LNCAP (cell line): Measurements from ENCODE around the gene GOPC.

Experiments
- CTCF ChIP-seq: fragments of 450-650 bp; IDR thresholded peaks from 2 replicates; pipeline ENCODE4 v1.5.1; 2017; ENCODE audit warnings: mild to moderate bottlenecking

Gene GOPC

GRCh38 chr6:117550618-117551242 is 51.6 kb downstream of the GOPC start:
- no peak for TF ChIP-seq CTCF

DNA sequence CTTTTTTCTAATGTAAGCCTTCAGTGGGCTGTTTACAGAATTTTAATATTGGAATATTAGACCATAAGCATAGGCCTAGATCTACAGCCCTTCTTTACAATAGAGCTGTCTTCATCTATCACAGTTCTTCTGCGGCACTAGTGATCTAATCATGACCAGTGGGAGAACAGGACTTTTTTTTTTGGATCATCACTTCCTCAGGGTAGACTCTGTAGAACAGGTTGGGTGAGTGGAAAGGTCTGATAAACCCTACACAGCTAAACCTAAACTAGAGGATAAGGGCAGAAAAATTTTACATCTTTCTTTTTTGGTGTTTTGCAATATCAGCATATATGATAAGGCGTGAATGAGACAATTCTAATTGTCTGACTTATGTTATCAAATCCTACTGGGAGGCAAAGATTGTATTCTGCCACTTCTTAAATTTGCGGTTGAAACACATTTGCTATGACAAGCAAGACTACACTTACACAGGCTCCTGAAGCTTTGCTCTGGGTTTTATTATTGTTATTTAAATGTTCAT is 52.2 kb downstream of the GOPC start:
- no peak for TF ChIP-seq CTCF

DNA sequence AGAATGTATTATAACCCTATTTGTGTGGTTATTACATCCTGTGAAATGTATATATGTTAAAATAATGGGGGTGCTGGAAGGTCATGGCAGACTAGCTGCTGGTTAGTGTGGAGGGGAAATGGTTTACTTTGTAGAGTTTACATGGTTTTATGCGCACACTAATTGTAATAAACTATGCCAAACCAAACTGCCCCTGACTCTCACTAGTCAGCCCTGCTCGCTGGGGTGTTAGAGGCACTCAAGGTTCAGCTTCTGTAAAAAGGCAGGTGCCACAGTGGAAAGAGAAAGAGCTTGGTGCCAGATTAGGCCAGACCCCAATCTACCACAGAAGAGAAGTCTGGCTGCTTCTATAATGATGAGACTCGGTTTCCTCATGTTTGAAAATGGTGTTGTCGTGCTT is 52.7 kb downstream of the GOPC start:
- no peak for TF ChIP-seq CTCF

DNA sequence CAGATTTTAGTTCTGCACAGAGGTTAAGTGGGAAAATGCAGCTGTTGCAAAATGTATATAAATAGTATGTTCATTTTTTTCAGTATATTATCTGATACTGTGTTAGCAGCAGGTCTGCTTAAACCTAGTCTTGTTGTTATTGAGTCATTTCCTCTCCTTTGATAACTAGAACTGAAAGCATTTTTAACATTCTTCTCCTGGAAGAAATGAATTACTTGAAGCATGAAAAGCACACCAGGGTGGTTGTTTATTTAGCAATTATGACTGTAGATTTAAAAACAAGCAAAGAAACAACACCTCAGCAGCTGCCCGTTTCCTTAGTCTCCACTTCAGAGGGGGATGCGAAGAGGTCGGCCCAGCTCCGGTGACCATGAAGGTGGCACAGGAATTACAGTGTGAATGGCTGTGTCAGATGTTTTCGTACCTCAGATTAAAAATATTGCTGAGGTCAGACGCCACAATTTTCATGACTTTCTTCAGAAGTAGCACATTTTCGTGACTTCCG is 53.5 kb downstream of the GOPC start:
- no peak for TF ChIP-seq CTCF

GRCh38 chr6:117547688-117548621 is 54.4 kb downstream of the GOPC start:
- TF ChIP-seq CTCF: no peak

- no peak for TF ChIP-seq CTCF
These were observed 55.6 kb downstream of the GOPC start for GRCh38 chr6:117546674-117547073.

GRCh38 chr6:117545161-117545595 is 57.1 kb downstream of the GOPC start:
- TF ChIP-seq CTCF: no peak
